ENCODE measurements around the gene CLRN3. TPM values are rescaled to one million over a fixed set of nuclear protein-coding genes. Genes with fewer than 3 reads are reported as not detected.

Gene CLRN3
- total RNA-seq, 4 donors from 2014 or later = 0.27 TPM; not detected in 3

- no peak for ATAC-seq
- H3K36me3 ChIP-seq = no peaks in the 10 kb centered on the region
- H3K9me3 ChIP-seq = no peaks in the 10 kb centered on the region
- H3K27me3 ChIP-seq = peaks cover 0 to 5% (median 0%) of the 10 kb centered on the region in 3 donors
- intact Hi-C loops (cut with DNase I; ENCODE audit: low total_unique reads) (loop anchor here (10.0 kb wide), 1 partner anchor 451 kb away; no protein-coding TSS in a partner anchor), in situ Hi-C loops (cut with MboI; ENCODE audit: low sequenced_read_pairs in 4 of 4) (no loop called here)
- H3K4me3 ChIP-seq = no peak overlapping the region
- H3K27ac ChIP-seq = no peak overlapping the region
- no peak for DNase-seq
- TF ChIP-seq CTCF (IDR thresholded peaks at IDR 0.05 in 4 of 5, conservative IDR thresholded peaks at IDR 0.05 in 1 of 5) (no peak), POLR2A (IDR thresholded peaks at IDR 0.05) (no peak)
- H3K4me1 ChIP-seq = no peaks in the 10 kb centered on the region
Observed at GRCh38 chr10:127873901-127874470, 18.8 kb downstream of the CLRN3 start.

GRCh38 chr10:127872871-127873600 is 19.7 kb downstream of the CLRN3 start:
- Histone ChIP-seq H3K27me3 (peaks cover 0 to 5% (median 0%) of the 10 kb centered on the region in 3 donors), H3K27ac (no peak overlapping the region), H3K9me3 (no peaks in the 10 kb centered on the region), H3K36me3 (no peaks in the 10 kb centered on the region), H3K4me1 (no peaks in the 10 kb centered on the region), H3K4me3 (no peak overlapping the region)
- intact Hi-C loops (cut with DNase I; ENCODE audit: low total_unique reads) = loop anchor here (10.0 kb wide), 1 partner anchor 452 kb away; no protein-coding TSS in a partner anchor
- in situ Hi-C loops (cut with MboI; ENCODE audit: low sequenced_read_pairs in 4 of 4) = no loop called here
- DNase-seq (no peak), ATAC-seq (no peak)
- no peak for TF ChIP-seq CTCF (IDR thresholded peaks at IDR 0.05 in 4 of 5, conservative IDR thresholded peaks at IDR 0.05 in 1 of 5)
- no peak for TF ChIP-seq POLR2A (IDR thresholded peaks at IDR 0.05)

GRCh38 chr10:127872011-127872761 is 20.6 kb downstream of the CLRN3 start:
- Histone ChIP-seq H3K9me3 (no peaks in the 10 kb centered on the region), H3K27ac (no peak overlapping the region), H3K36me3 (no peaks in the 10 kb centered on the region), H3K4me3 (no peak overlapping the region), H3K4me1 (no peaks in the 10 kb centered on the region), H3K27me3 (peaks cover 0 to 5% (median 0%) of the 10 kb centered on the region in 3 donors)
- ATAC-seq (no peak), DNase-seq (no peak)
- in situ Hi-C loops (cut with MboI; ENCODE audit: low sequenced_read_pairs in 4 of 4) (no loop called here), intact Hi-C loops (cut with DNase I; ENCODE audit: low total_unique reads) (loop anchor here (10.0 kb wide), 1 partner anchor 453 kb away; no protein-coding TSS in a partner anchor)
- TF ChIP-seq POLR2A (IDR thresholded peaks at IDR 0.05) (no peak), CTCF (IDR thresholded peaks at IDR 0.05 in 4 of 5, conservative IDR thresholded peaks at IDR 0.05 in 1 of 5) (no peak)

- intact Hi-C loops (cut with DNase I; ENCODE audit: low total_unique reads) = loop anchor here (10.0 kb wide), 1 partner anchor 453 kb away; no protein-coding TSS in a partner anchor
- in situ Hi-C loops (cut with MboI; ENCODE audit: low sequenced_read_pairs in 4 of 4) = no loop called here
Observed at GRCh38 chr10:127871631-127872010, 21.1 kb downstream of the CLRN3 start.

More at GRCh38 chr10:127871631-127872010, 21.1 kb downstream of the CLRN3 start:
- Histone ChIP-seq H3K27ac (no peak overlapping the region), H3K4me1 (no peaks in the 10 kb centered on the region), H3K36me3 (no peaks in the 10 kb centered on the region), H3K9me3 (no peaks in the 10 kb centered on the region), H3K4me3 (no peak overlapping the region), H3K27me3 (peaks cover 0 to 5% (median 0%) of the 10 kb centered on the region in 3 donors)
- TF ChIP-seq POLR2A (IDR thresholded peaks at IDR 0.05) = no peak
- no peak for TF ChIP-seq CTCF (IDR thresholded peaks at IDR 0.05 in 4 of 5, conservative IDR thresholded peaks at IDR 0.05 in 1 of 5)
- DNase-seq = no peak
- ATAC-seq = no peak

Data from gastrocnemius medialis (tissue), 4 donors.